Endodermal cell (in vitro differentiated cells): ENCODE results near the gene INTS11. TPM values are rescaled to one million over a fixed set of nuclear protein-coding genes. Genes with fewer than 3 reads are reported as not detected.

Source experiments
- DNase-seq: peaks from one replicate; pipeline ENCODE4 v3.0.0-alpha.2; 2017
- H3K27ac ChIP-seq: 2 replicates; pipeline ENCODE4 v1.5.1; 2013; ENCODE audit warnings: mild to moderate bottlenecking, low read depth, low read length, moderate library complexity
- H3K27me3 ChIP-seq: 2 replicates; pipeline ENCODE4 v1.6.1; 2013; ENCODE audit warnings: mild to moderate bottlenecking, low read length, moderate library complexity; ENCODE audit not compliant: insufficient read depth, control insufficient read depth, poor library complexity, severe bottlenecking
- H3K36me3 ChIP-seq: 2 replicates; pipeline ENCODE4 v1.7.0; 2013; ENCODE audit warnings: mild to moderate bottlenecking, low read length, moderate library complexity; ENCODE audit not compliant: control insufficient read depth, insufficient read depth
- H3K4me1 ChIP-seq: one replicate; pipeline ENCODE4 v1.7.0; 2013; ENCODE audit warnings: low read length; ENCODE audit not compliant: control insufficient read depth, insufficient read depth
- H3K4me3 ChIP-seq: 2 replicates; pipeline ENCODE4 v1.5.1; 2013; ENCODE audit warnings: mild to moderate bottlenecking, low read length, moderate library complexity
- H3K9ac ChIP-seq: 2 replicates; pipeline ENCODE4 v1.6.1; 2013; ENCODE audit warnings: mild to moderate bottlenecking, low read length, moderate library complexity; ENCODE audit not compliant: poor library complexity, severe bottlenecking; ENCODE audit errors: extremely low read depth
- H3K9me3 ChIP-seq: 2 replicates; pipeline ENCODE4 v1.6.1; 2013; ENCODE audit warnings: mild to moderate bottlenecking, low read length, moderate library complexity; ENCODE audit not compliant: control insufficient read depth
- H3K27ac Mint-ChIP-seq: 2 replicates; pipeline ENCODE4 v1.8.0; 2020; ENCODE audit warnings: mixed read lengths
- H3K27me3 Mint-ChIP-seq: 2 replicates; pipeline ENCODE4 v1.8.0; 2021; ENCODE audit warnings: mild to moderate bottlenecking, mixed read lengths; ENCODE audit not compliant: insufficient read depth
- H3K36me3 Mint-ChIP-seq: 2 replicates; pipeline ENCODE4 v1.8.0; 2020; ENCODE audit warnings: low read depth, mixed read lengths
- H3K4me1 Mint-ChIP-seq: 2 replicates; pipeline ENCODE4 v1.8.0; 2020; ENCODE audit warnings: mixed read lengths
- H3K4me3 Mint-ChIP-seq: 2 replicates; pipeline ENCODE4 v1.8.0; 2020; ENCODE audit warnings: mild to moderate bottlenecking, moderate library complexity, mixed read lengths
- H3K9me3 Mint-ChIP-seq: 2 replicates; pipeline ENCODE4 v1.8.0; 2020; ENCODE audit warnings: mild to moderate bottlenecking, mixed read lengths
- WGBS, 2 experiments: methylation state at CpG; one replicate each; pipeline versions ENCODE4 v1.1.5 to v1.1.7; 2013; ENCODE audit warnings: missing lambda C conversion rate in 2 of 2, mixed read lengths in 1 of 2; ENCODE audit not compliant: insufficient coverage in 1 of 2, insufficient read length in 1 of 2; 5-methylcytosine and 5-hydroxymethylcytosine counted together
- total RNA-seq, 2 donors: library from RNA; stranded (reverse); fragmentation: NEBNext Ultra II Directional in 1 of 2; extraction: Animal tissue kit (Norgen Biotek cat#: 25700) in 1 of 2; gene quantifications; 2 replicates in 1 of 2; 3 replicates in 1 of 2; pipeline ENCODE4 v1.2.1, GENCODE V29; 2021
- TF ChIP-seq, protein P1 (sequence below): fragments of 200-600 bp; sonication (generic); conservative IDR thresholded peaks from 2 replicates; pipeline ENCODE4 v1.5.0; 2021; ENCODE audit warnings: antibody characterized with exemption, mild to moderate bottlenecking

The INTS11 gene
- total RNA-seq, 2 donors from 2014 or later, result 146 to 153 TPM

DNA sequence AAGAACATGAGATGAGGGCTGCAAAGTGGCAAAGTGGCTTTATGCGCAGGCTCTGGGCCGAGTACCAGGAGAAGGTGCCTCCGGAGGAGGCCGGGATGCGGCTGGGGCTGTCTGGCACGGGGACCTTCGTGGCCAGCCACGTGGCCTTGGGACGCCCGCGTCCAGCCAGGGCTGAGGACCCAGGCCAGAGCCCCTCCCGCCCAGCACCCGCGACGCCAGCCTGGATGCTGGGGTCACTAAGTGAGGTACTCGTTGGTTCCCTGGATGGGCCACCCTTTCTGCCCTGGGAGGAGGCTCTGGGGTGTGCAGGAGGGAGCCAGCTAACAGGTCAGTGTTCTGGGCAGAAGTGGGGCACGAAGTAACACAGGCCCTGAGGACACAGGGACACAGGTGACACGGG, 31.6 kb downstream of the INTS11 start:
- no peak overlapping the region for H3K9ac ChIP-seq
- H3K9me3 Mint-ChIP-seq, result peaks cover 2% of the 10 kb centered on the region
- no peaks in the 10 kb centered on the region for H3K36me3 Mint-ChIP-seq
- 96 to 100% methylated on average over 7 to 18 of the region's 18 CpGs for WGBS, 2 experiments
- H3K27ac ChIP-seq, result no peak overlapping the region
- no peaks in the 10 kb centered on the region for H3K27me3 ChIP-seq
- H3K36me3 ChIP-seq, result no peaks in the 10 kb centered on the region
- H3K27me3 Mint-ChIP-seq, result no peaks in the 10 kb centered on the region
- H3K4me3 Mint-ChIP-seq, result no peak overlapping the region
- no peaks in the 10 kb centered on the region for H3K9me3 ChIP-seq
- no peak for DNase-seq
- no peaks in the 10 kb centered on the region for H3K4me1 ChIP-seq
- H3K4me1 Mint-ChIP-seq, result no peaks in the 10 kb centered on the region
- no peak overlapping the region for H3K27ac Mint-ChIP-seq
- TF ChIP-seq, protein P1, sequence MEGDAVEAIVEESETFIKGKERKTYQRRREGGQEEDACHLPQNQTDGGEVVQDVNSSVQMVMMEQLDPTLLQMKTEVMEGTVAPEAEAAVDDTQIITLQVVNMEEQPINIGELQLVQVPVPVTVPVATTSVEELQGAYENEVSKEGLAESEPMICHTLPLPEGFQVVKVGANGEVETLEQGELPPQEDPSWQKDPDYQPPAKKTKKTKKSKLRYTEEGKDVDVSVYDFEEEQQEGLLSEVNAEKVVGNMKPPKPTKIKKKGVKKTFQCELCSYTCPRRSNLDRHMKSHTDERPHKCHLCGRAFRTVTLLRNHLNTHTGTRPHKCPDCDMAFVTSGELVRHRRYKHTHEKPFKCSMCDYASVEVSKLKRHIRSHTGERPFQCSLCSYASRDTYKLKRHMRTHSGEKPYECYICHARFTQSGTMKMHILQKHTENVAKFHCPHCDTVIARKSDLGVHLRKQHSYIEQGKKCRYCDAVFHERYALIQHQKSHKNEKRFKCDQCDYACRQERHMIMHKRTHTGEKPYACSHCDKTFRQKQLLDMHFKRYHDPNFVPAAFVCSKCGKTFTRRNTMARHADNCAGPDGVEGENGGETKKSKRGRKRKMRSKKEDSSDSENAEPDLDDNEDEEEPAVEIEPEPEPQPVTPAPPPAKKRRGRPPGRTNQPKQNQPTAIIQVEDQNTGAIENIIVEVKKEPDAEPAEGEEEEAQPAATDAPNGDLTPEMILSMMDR, result no peak
- no peak overlapping the region for H3K4me3 ChIP-seq

DNA sequence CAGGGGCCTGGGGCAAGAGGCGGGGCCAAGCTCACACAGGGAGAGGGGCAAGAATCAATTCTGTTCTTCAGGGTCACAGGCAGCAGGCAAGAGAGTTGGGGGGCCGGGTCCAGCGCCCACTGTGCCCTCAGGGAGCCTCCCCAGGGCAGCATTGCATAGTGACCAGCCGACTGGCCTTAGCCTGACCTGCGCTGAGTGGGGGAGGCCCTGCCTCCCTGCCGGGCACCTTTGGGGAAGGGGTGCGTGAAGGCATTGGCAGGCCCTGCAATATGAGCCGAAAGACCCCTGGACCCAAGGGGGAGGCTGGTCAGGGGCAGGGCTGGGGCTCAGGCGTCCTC, 32.0 kb downstream of the INTS11 start:
- Mint-ChIP-seq H3K27ac (no peak overlapping the region), H3K36me3 (no peaks in the 10 kb centered on the region), H3K4me1 (no peaks in the 10 kb centered on the region), H3K9me3 (peaks cover 2% of the 10 kb centered on the region), H3K4me3 (no peak overlapping the region), H3K27me3 (no peaks in the 10 kb centered on the region)
- Histone ChIP-seq H3K4me1 (no peaks in the 10 kb centered on the region), H3K9ac (no peak overlapping the region), H3K36me3 (no peaks in the 10 kb centered on the region), H3K4me3 (no peak overlapping the region), H3K9me3 (no peaks in the 10 kb centered on the region), H3K27ac (no peak overlapping the region), H3K27me3 (no peaks in the 10 kb centered on the region)
- TF ChIP-seq, protein P1, result no peak
- WGBS, 2 experiments, result 86 to 88% methylated on average over 8 to 9 of the region's 9 CpGs
- DNase-seq, result no peak

DNA sequence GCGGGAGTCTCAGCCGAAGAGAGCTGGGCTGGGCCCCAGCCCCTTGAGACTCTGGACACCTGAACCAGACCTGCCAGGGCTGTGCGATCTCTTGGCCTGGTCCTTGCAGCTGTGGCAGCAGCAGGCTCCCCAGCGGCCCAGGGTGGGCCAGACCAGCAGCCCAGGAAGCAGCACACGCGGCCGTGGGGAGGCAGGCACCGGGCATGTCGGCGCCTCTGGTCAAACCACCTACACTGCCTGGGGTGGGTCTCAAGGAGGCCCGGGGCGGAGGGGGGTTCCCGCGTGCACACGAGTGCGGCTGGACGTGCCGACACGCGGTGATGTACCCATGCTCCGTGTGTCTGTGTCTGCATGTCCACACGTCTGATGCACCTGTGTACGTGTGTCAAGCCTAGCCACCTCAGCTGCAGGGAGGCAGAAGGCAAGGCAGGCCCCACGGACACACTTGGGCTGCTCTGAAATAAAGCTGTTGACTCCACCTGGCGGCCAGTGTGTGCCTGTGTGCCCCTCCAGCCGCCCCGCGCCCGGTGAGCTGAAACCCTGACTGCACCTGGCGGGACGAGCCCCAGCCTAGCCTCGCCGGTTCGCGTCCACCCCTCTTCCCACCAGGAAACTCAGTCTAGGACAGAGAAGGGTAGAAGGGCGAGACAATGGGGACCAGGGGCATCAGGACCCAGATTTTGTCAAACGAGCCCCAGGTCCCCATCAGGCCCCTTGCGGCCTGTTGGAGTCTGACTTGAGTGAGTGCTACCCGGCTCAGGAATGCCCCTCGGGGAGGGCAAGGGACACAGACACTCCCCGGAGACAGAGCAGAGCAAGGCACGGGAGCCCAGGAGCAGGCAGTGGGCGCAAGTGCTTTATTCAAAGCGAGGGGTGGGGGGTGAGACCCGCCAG, 32.7 kb downstream of the INTS11 start:
- Histone ChIP-seq H3K9me3 (no peaks in the 10 kb centered on the region), H3K9ac (no peak overlapping the region), H3K27me3 (no peaks in the 10 kb centered on the region), H3K4me1 (no peaks in the 10 kb centered on the region), H3K4me3 (no peak overlapping the region), H3K36me3 (no peaks in the 10 kb centered on the region), H3K27ac (peak overlapping the region; percentile 6)
- TF ChIP-seq, protein P1, result peak; percentile 85
- H3K4me3 Mint-ChIP-seq, result no peak overlapping the region
- no peaks in the 10 kb centered on the region for H3K4me1 Mint-ChIP-seq
- H3K27ac Mint-ChIP-seq, result no peak overlapping the region
- no peaks in the 10 kb centered on the region for H3K36me3 Mint-ChIP-seq
- no peaks in the 10 kb centered on the region for H3K27me3 Mint-ChIP-seq
- peaks cover 2% of the 10 kb centered on the region for H3K9me3 Mint-ChIP-seq
- WGBS, 2 experiments, result 74 to 82% methylated on average over 25 to 45 of the region's 45 CpGs
- peak; percentile 93 for DNase-seq
